ENCODE results near the gene PCNP.

Gene PCNP

GRCh38 chr3:101532783-101533602 lies 41.0 kb upstream of the PCNP start:
- Histone ChIP-seq H2AFZ (ENCODE audit: low read depth, low read length) (no peak overlapping the region), H3K18ac (ENCODE audit: low read depth in 1 of 2, low read length in 2 of 2) (peak overlapping the region; percentile 69 to 84), H3K4me3 (ENCODE audit: insufficient read depth in 1 of 2, low read depth in 1 of 2, low read length in 2 of 2) (no peak overlapping the region), H3K79me1 (replicated peaks; ENCODE audit: low read length, poor library complexity, severe bottlenecking) (no peaks in the 10 kb centered on the region), H4K8ac (ENCODE audit: low read length) (peak overlapping the region; percentile 49), H2BK5ac (ENCODE audit: low read depth, low read length, poor library complexity, severe bottlenecking) (no peak overlapping the region), H3K27ac (ENCODE audit: low read length, poor library complexity, severe bottlenecking) (no peak overlapping the region), H3K23ac (ENCODE audit: low read length in 2 of 2) (peak overlapping the region in 1 of 2 experiments; percentile 35), H3K9me3 (ENCODE audit: control insufficient read depth, low read length) (no peaks in the 10 kb centered on the region), H3K36me3 (ENCODE audit: control insufficient read depth in 1 of 2, insufficient read depth in 2 of 2, low read depth in 1 of 2, low read length in 2 of 2) (no peaks in the 10 kb centered on the region), H3K27me3 (ENCODE audit: control insufficient read depth in 1 of 2, insufficient read depth in 1 of 2, low read length in 2 of 2) (peaks cover 10 to 14% of the 10 kb centered on the region in 2 experiments), H3K4ac (ENCODE audit: low read depth in 1 of 2, low read length in 2 of 2) (peak overlapping the region in 1 of 2 experiments; percentile 81), H2AK5ac (ENCODE audit: low read length, severe bottlenecking) (no peak overlapping the region), H2BK15ac (ENCODE audit: low read depth, poor library complexity, severe bottlenecking) (no peak overlapping the region), H4K91ac (ENCODE audit: low read length) (no peak overlapping the region), H2BK120ac (ENCODE audit: low read depth, low read length) (peak overlapping the region; percentile 4), H3K9ac (ENCODE audit: low read length) (no peak overlapping the region), H3K4me2 (ENCODE audit: low read length, poor library complexity, severe bottlenecking) (no peak overlapping the region), H2BK12ac (ENCODE audit: low read length in 2 of 2) (peak overlapping the region; percentile 6 to 90), H3K14ac (ENCODE audit: low read length in 2 of 2) (peak overlapping the region in 1 of 2 experiments; percentile 41), H3K4me1 (ENCODE audit: control insufficient read depth, insufficient read depth, low read depth, low read length) (no peaks in the 10 kb centered on the region)
- 36% methylated on average over 9 of the region's 9 CpGs for WGBS
- DNase-seq = peak; percentile 66

- Histone ChIP-seq H3K27ac (ENCODE audit: low read length, poor library complexity, severe bottlenecking) (no peak overlapping the region), H3K23ac (ENCODE audit: low read length in 2 of 2) (no peak overlapping the region), H2BK5ac (ENCODE audit: low read depth, low read length, poor library complexity, severe bottlenecking) (no peak overlapping the region), H3K27me3 (ENCODE audit: control insufficient read depth in 1 of 2, insufficient read depth in 1 of 2, low read length in 2 of 2) (peaks cover 10 to 14% of the 10 kb centered on the region in 2 experiments), H3K18ac (ENCODE audit: low read depth in 1 of 2, low read length in 2 of 2) (peak overlapping the region in 1 of 2 experiments; percentile 86), H2BK15ac (ENCODE audit: low read depth, poor library complexity, severe bottlenecking) (no peak overlapping the region), H2BK120ac (ENCODE audit: low read depth, low read length) (no peak overlapping the region), H2AK5ac (ENCODE audit: low read length, severe bottlenecking) (no peak overlapping the region), H3K14ac (ENCODE audit: low read length in 2 of 2) (no peak overlapping the region), H4K8ac (ENCODE audit: low read length) (no peak overlapping the region), H3K36me3 (ENCODE audit: control insufficient read depth in 1 of 2, insufficient read depth in 2 of 2, low read depth in 1 of 2, low read length in 2 of 2) (no peaks in the 10 kb centered on the region), H2AFZ (ENCODE audit: low read depth, low read length) (no peak overlapping the region), H2BK12ac (ENCODE audit: low read length in 2 of 2) (no peak overlapping the region), H3K4ac (ENCODE audit: low read depth in 1 of 2, low read length in 2 of 2) (peak overlapping the region in 1 of 2 experiments; percentile 26), H3K4me2 (ENCODE audit: low read length, poor library complexity, severe bottlenecking) (no peak overlapping the region), H3K9me3 (ENCODE audit: control insufficient read depth, low read length) (no peaks in the 10 kb centered on the region), H3K4me3 (ENCODE audit: insufficient read depth in 1 of 2, low read depth in 1 of 2, low read length in 2 of 2) (no peak overlapping the region), H3K4me1 (ENCODE audit: control insufficient read depth, insufficient read depth, low read depth, low read length) (no peaks in the 10 kb centered on the region), H3K79me1 (replicated peaks; ENCODE audit: low read length, poor library complexity, severe bottlenecking) (no peaks in the 10 kb centered on the region), H3K9ac (ENCODE audit: low read length) (no peak overlapping the region), H4K91ac (ENCODE audit: low read length) (no peak overlapping the region)
- DNase-seq = no peak
- WGBS = 83% methylated on average over 1 of the region's 1 CpG
Observed at GRCh38 chr3:101533603-101533968, 40.4 kb upstream of the PCNP start.

- Histone ChIP-seq H3K4me2 (ENCODE audit: low read length, poor library complexity, severe bottlenecking) (no peak overlapping the region), H3K9ac (ENCODE audit: low read length) (no peak overlapping the region), H4K91ac (ENCODE audit: low read length) (no peak overlapping the region), H3K4me3 (ENCODE audit: insufficient read depth in 1 of 2, low read depth in 1 of 2, low read length in 2 of 2) (no peak overlapping the region), H2BK12ac (ENCODE audit: low read length in 2 of 2) (no peak overlapping the region), H3K79me1 (replicated peaks; ENCODE audit: low read length, poor library complexity, severe bottlenecking) (no peaks in the 10 kb centered on the region), H3K36me3 (ENCODE audit: control insufficient read depth in 1 of 2, insufficient read depth in 2 of 2, low read depth in 1 of 2, low read length in 2 of 2) (no peaks in the 10 kb centered on the region), H3K4ac (ENCODE audit: low read depth in 1 of 2, low read length in 2 of 2) (no peak overlapping the region), H2BK5ac (ENCODE audit: low read depth, low read length, poor library complexity, severe bottlenecking) (no peak overlapping the region), H3K18ac (ENCODE audit: low read depth in 1 of 2, low read length in 2 of 2) (no peak overlapping the region), H2AFZ (ENCODE audit: low read depth, low read length) (no peak overlapping the region), H3K23ac (ENCODE audit: low read length in 2 of 2) (no peak overlapping the region), H3K9me3 (ENCODE audit: control insufficient read depth, low read length) (no peaks in the 10 kb centered on the region), H3K27ac (ENCODE audit: low read length, poor library complexity, severe bottlenecking) (no peak overlapping the region), H3K27me3 (ENCODE audit: control insufficient read depth in 1 of 2, insufficient read depth in 1 of 2, low read length in 2 of 2) (peaks cover 6 to 12% of the 10 kb centered on the region in 2 experiments), H3K14ac (ENCODE audit: low read length in 2 of 2) (no peak overlapping the region), H3K4me1 (ENCODE audit: control insufficient read depth, insufficient read depth, low read depth, low read length) (no peaks in the 10 kb centered on the region), H2BK120ac (ENCODE audit: low read depth, low read length) (no peak overlapping the region), H2BK15ac (ENCODE audit: low read depth, poor library complexity, severe bottlenecking) (no peak overlapping the region), H4K8ac (ENCODE audit: low read length) (no peak overlapping the region), H2AK5ac (ENCODE audit: low read length, severe bottlenecking) (no peak overlapping the region)
- 100% methylated on average over 4 of the region's 5 CpGs for WGBS
- no peak for DNase-seq
Observed at GRCh38 chr3:101535221-101535620, 38.8 kb upstream of the PCNP start.

- no peak overlapping the region for H2AFZ ChIP-seq (ENCODE audit: low read depth, low read length)
- no peak overlapping the region for H2BK5ac ChIP-seq (ENCODE audit: low read depth, low read length, poor library complexity, severe bottlenecking)
- no peaks in the 10 kb centered on the region for H3K4me1 ChIP-seq (ENCODE audit: control insufficient read depth, insufficient read depth, low read depth, low read length)
- no peak overlapping the region for H3K23ac ChIP-seq (ENCODE audit: low read length in 2 of 2)
- no peak for DNase-seq
- peaks cover 2 to 9% of the 10 kb centered on the region in 2 experiments for H3K27me3 ChIP-seq (ENCODE audit: control insufficient read depth in 1 of 2, insufficient read depth in 1 of 2, low read length in 2 of 2)
- H3K27ac ChIP-seq (ENCODE audit: low read length, poor library complexity, severe bottlenecking) = no peak overlapping the region
- H3K4me3 ChIP-seq (ENCODE audit: insufficient read depth in 1 of 2, low read depth in 1 of 2, low read length in 2 of 2) = no peak overlapping the region
- 93% methylated on average over 1 of the region's 1 CpG for WGBS
- H3K14ac ChIP-seq (ENCODE audit: low read length in 2 of 2) = peak overlapping the region in 1 of 2 experiments; percentile 44
- H3K18ac ChIP-seq (ENCODE audit: low read depth in 1 of 2, low read length in 2 of 2) = no peak overlapping the region
- H3K9ac ChIP-seq (ENCODE audit: low read length) = no peak overlapping the region
- H3K4me2 ChIP-seq (ENCODE audit: low read length, poor library complexity, severe bottlenecking) = no peak overlapping the region
- H3K4ac ChIP-seq (ENCODE audit: low read depth in 1 of 2, low read length in 2 of 2) = no peak overlapping the region
- no peak overlapping the region for H2BK12ac ChIP-seq (ENCODE audit: low read length in 2 of 2)
- no peaks in the 10 kb centered on the region for H3K36me3 ChIP-seq (ENCODE audit: control insufficient read depth in 1 of 2, insufficient read depth in 2 of 2, low read depth in 1 of 2, low read length in 2 of 2)
- peak overlapping the region; percentile 26 for H2BK15ac ChIP-seq (ENCODE audit: low read depth, poor library complexity, severe bottlenecking)
- no peak overlapping the region for H4K91ac ChIP-seq (ENCODE audit: low read length)
- H3K9me3 ChIP-seq (ENCODE audit: control insufficient read depth, low read length) = no peaks in the 10 kb centered on the region
- H2AK5ac ChIP-seq (ENCODE audit: low read length, severe bottlenecking) = no peak overlapping the region
- H2BK120ac ChIP-seq (ENCODE audit: low read depth, low read length) = no peak overlapping the region
- no peaks in the 10 kb centered on the region for H3K79me1 ChIP-seq (replicated peaks; ENCODE audit: low read length, poor library complexity, severe bottlenecking)
- H4K8ac ChIP-seq (ENCODE audit: low read length) = no peak overlapping the region
Observed at GRCh38 chr3:101536266-101536665, 37.7 kb upstream of the PCNP start.

Data from mesenchymal stem cell (in vitro differentiated cells and primary cell).